Pancreas (tissue), 10 donors: ENCODE results near the gene SMS. TPM values are rescaled to one million over a fixed set of nuclear protein-coding genes. Genes with fewer than 3 reads are reported as not detected.
"Not testable (repeated sequence)": the region's sequence is repeated elsewhere in the genome, so short reads cannot be mapped to it uniquely, and the experiment has no call there.

Experiments
- ATAC-seq, 4 donors: fragments of 200-7000 bp; cut with Tn5 transposase; one replicate each; pipeline versions ENCODE4 v1.8.0 to v1.9.1; 2020; ENCODE audit warnings: mild to moderate bottlenecking in 4 of 4, moderate library complexity in 4 of 4
- DNase-seq, 6 donors: peaks; one replicate each; pipeline ENCODE4 v3.0.0-alpha.2; 2020
- FAIRE-seq: peaks from 2 replicates; lab custom pipeline; 2012; peaks lifted over from hg19 to GRCh38; lab: Jason Lieb, UNC
- H3K27ac ChIP-seq, 4 donors: fragments of 200-600 bp; sonication (generic); 1 replicate in 3 of 4; 2 replicates in 1 of 4; pipeline versions ENCODE4 v1.5.0 to v1.8.0; 2020
- H3K27me3 ChIP-seq, 4 donors: fragments of 200-600 bp; one replicate each; pipeline ENCODE4 v1.8.0; 2021
- H3K36me3 ChIP-seq, 3 donors: fragments of 200-600 bp; sonication (generic) in 1 of 3; one replicate each; pipeline versions ENCODE4 v1.5.0 to v1.8.0; 2020 to 2021
- H3K4me1 ChIP-seq, 3 donors: fragments of 200-600 bp; one replicate each; pipeline ENCODE4 v1.8.0; 2021
- H3K4me3 ChIP-seq, 4 donors: fragments of 200-600 bp; sonication (generic) in 2 of 4; one replicate each; pipeline versions ENCODE4 v1.5.0 to v1.8.0; 2020 to 2021
- H3K9me3 ChIP-seq, 4 donors: fragments of 200-600 bp; one replicate each; pipeline ENCODE4 v1.8.0; 2021
- CTCF ChIP-seq, 4 donors: fragments of 200-600 bp; sonication (generic) in 3 of 4; IDR thresholded peaks; one replicate each; pipeline versions ENCODE4 v1.5.0 to v1.8.0; 2021; ENCODE audit warnings: antibody characterized with exemption in 4 of 4
- WGBS, 2 donors: extraction: QIAGEN DNeasy Blood & Tissue Kit; methylation state at CpG; one replicate each; pipeline ENCODE4 v1.1.7; 2013; 5-methylcytosine and 5-hydroxymethylcytosine counted together
- intact Hi-C, 3 donors: fragments of 100-400 bp; cut with DNase I; formaldehyde crosslinking; loops; one replicate each; pipeline versions ENCODE4 v1.11.1 to v1.14.2; 2022
- polyA plus RNA-seq, 2 donors: library from polyadenylated mRNA; stranded (reverse); fragments of 200-250 nt; gene quantifications; one replicate each; pipeline ENCODE4 v1.2.3, GENCODE V29; 2013
- total RNA-seq, 6 donors: library from RNA; stranded (reverse); fragmentation: NEBNext Ultra II Directional in 4 of 6; extraction: Animal tissue kit (Norgen Biotek cat#: 25700) in 4 of 6; gene quantifications; one replicate each; pipeline versions ENCODE4 v1.2.1 to v1.2.4, GENCODE V29; 2021 to 2023
- donor health status: healthy with polysubstance abuse.
- donor health status: DM: no; HTN: no; CAD: no; lungs with moderate emphysema.
- donor health status: DM: no; HTN: no; CAD: no.
- donor health status: control.
- donor health status: control.
- donor health status: Bipolar disorder and iron deficiency.
- donor health status: DM: yes; HTN: yes; CAD: no.
- donor health status: DM: no; HTN: no; CAD: no.
- donor health status: DM: no; HTN: no; CAD: no.
- donor health status: DM: yes; HTN: yes; CAD: no.

SMS gene
- total and polyA plus RNA-seq, 8 donors = 12.1 to 36.8 (median 19.6) TPM

GRCh38 chrX:21947671-21948070 is 7.2 kb downstream of the SMS start:
- H3K27me3 ChIP-seq = no peaks in the 10 kb centered on the region
- no peaks in the 10 kb centered on the region for H3K9me3 ChIP-seq
- FAIRE-seq = no peak
- intact Hi-C loops = no loop called here
- H3K27ac ChIP-seq = peak overlapping the region in 1 of 4 donors; percentile 6
- no peak for DNase-seq
- peak in 1 of 4 donors; percentile 35 for ATAC-seq
- H3K36me3 ChIP-seq = no peaks in the 10 kb centered on the region
- TF ChIP-seq CTCF (IDR thresholded peaks at IDR 0.05) = no peak
- H3K4me1 ChIP-seq = no peaks in the 10 kb centered on the region
- no peak overlapping the region for H3K4me3 ChIP-seq
- 43 to 53% methylated on average over 6 of the region's 6 CpGs for WGBS, 2 donors

GRCh38 chrX:21948897-21949578 is 8.5 kb downstream of the SMS start:
- no peak for FAIRE-seq
- no peak for TF ChIP-seq CTCF (IDR thresholded peaks at IDR 0.05)
- no peak for DNase-seq
- H3K27ac ChIP-seq = no peak overlapping the region
- no peaks in the 10 kb centered on the region for H3K27me3 ChIP-seq
- peaks cover 0 to 3% (median 0%) of the 10 kb centered on the region in 3 donors for H3K4me1 ChIP-seq
- peak in 1 of 4 donors; percentile 44 for ATAC-seq
- H3K4me3 ChIP-seq = no peak overlapping the region
- no peaks in the 10 kb centered on the region for H3K9me3 ChIP-seq
- no peaks in the 10 kb centered on the region for H3K36me3 ChIP-seq
- WGBS, 2 donors = 31 to 53% methylated on average over 8 of the region's 8 CpGs
- intact Hi-C loops = no loop called here

GRCh38 chrX:21949689-21950088 is 9.2 kb downstream of the SMS start:
- ATAC-seq = no peak
- 59 to 79% methylated on average over 5 of the region's 5 CpGs for WGBS, 2 donors
- intact Hi-C loops = no loop called here

GRCh38 chrX:21950557-21950956 is 10.0 kb downstream of the SMS start:
- DNase-seq, intact Hi-C loops, H3K27me3 ChIP-seq, ATAC-seq, H3K27ac ChIP-seq, H3K9me3 ChIP-seq, H3K4me1 ChIP-seq, FAIRE-seq, H3K36me3 ChIP-seq, H3K4me3 ChIP-seq: not testable (repeated sequence)
- WGBS, 2 donors = 75 to 78% methylated on average over 1 of the region's 1 CpG

More at GRCh38 chrX:21949689-21950088, 9.2 kb downstream of the SMS start:
- H3K4me1 ChIP-seq = peaks cover 0 to 3% (median 0%) of the 10 kb centered on the region in 3 donors
- H3K9me3 ChIP-seq = no peaks in the 10 kb centered on the region
- H3K36me3 ChIP-seq = no peaks in the 10 kb centered on the region
- no peak for TF ChIP-seq CTCF (IDR thresholded peaks at IDR 0.05)
- DNase-seq = no peak
- H3K27ac ChIP-seq = no peak overlapping the region
- FAIRE-seq = no peak
- no peak overlapping the region for H3K4me3 ChIP-seq
- no peaks in the 10 kb centered on the region for H3K27me3 ChIP-seq

- H3K4me1 ChIP-seq = peaks cover 0 to 3% (median 0%) of the 10 kb centered on the region in 3 donors
- ATAC-seq (no peak), FAIRE-seq (no peak), DNase-seq (no peak)
- no peaks in the 10 kb centered on the region for H3K9me3 ChIP-seq
- intact Hi-C loops = no loop called here
- H3K27ac ChIP-seq = no peak overlapping the region
- WGBS, 2 donors = 55 to 73% methylated on average over 6 of the region's 6 CpGs
- no peaks in the 10 kb centered on the region for H3K36me3 ChIP-seq
- TF ChIP-seq CTCF (IDR thresholded peaks at IDR 0.05) = no peak
- no peak overlapping the region for H3K4me3 ChIP-seq
- H3K27me3 ChIP-seq = no peaks in the 10 kb centered on the region
These were observed 12.1 kb downstream of the SMS start for GRCh38 chrX:21952624-21953023.

- WGBS, 2 donors = 42 to 63% methylated on average over 6 of the region's 6 CpGs
- intact Hi-C loops, ATAC-seq, H3K27ac ChIP-seq, H3K9me3 ChIP-seq, H3K4me1 ChIP-seq, DNase-seq, H3K27me3 ChIP-seq, H3K4me3 ChIP-seq, FAIRE-seq, H3K36me3 ChIP-seq: not testable (repeated sequence)
These were observed 12.8 kb downstream of the SMS start for GRCh38 chrX:21953195-21953830.
